GM18867 (cell line): ENCODE results near the gene ABHD17B.
"Not testable (repeated sequence)": the region's sequence is repeated elsewhere in the genome, so short reads cannot be mapped to it uniquely, and the experiment has no call there.

Experiments used
- ATAC-seq: cut with Tn5 transposase; IDR thresholded peaks from one replicate; pipeline ENCODE4 v1.9.1; 2021; ENCODE audit warnings: mild to moderate bottlenecking, moderate library complexity; ENCODE audit not compliant: unreplicated experiment

Gene ABHD17B

GRCh38 chr9:71916834-71917534 is 6.0 kb upstream of the ABHD17B start:
- peak; percentile 69 for ATAC-seq

- ATAC-seq = no peak
Measured at GRCh38 chr9:71915495-71915894, 4.5 kb upstream of the ABHD17B start.

DNA sequence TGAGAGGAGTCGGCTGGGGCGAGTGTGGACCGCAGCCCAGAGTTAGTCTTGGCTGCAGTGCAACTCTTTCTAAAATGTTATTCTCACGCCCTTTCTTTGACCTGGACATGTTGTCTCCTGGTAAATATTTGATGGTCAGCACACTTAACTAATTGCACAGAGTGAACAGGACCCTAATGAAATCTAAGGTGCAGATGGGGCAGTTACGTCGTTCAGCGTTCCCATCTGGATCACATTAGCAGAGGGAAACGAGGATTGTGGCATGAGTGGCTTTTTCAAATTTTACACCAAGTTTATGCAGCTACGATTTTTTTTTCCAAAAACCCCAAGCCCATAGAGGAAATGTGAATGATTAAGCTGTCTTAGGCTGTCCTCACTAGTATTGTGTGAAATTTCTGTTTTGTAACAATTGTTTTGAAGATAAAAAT is 929 bp upstream of the ABHD17B start:
- no peak for ATAC-seq

DNA sequence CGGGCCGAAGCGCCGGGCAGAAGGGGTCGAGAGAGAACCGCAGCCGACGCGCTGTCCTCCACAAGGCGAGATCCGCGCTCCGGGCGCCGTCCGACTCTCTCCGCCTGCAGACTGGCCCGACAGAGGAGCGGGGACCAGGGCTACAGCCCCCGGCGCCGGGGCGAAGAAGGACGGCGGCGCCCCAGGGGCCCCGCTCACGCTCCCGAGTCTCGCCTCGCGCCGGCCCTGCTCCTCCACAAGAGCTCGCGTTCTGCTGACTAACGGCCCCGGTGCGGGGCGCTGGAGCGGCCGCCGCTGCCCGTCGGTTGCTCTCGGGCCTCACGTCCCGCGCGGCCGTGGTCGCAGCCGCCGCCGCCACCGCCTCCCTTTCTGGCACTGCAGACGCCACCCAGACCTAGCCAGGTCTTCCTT is 338 bp downstream of the ABHD17B start:
- peak; percentile 19 for ATAC-seq

DNA sequence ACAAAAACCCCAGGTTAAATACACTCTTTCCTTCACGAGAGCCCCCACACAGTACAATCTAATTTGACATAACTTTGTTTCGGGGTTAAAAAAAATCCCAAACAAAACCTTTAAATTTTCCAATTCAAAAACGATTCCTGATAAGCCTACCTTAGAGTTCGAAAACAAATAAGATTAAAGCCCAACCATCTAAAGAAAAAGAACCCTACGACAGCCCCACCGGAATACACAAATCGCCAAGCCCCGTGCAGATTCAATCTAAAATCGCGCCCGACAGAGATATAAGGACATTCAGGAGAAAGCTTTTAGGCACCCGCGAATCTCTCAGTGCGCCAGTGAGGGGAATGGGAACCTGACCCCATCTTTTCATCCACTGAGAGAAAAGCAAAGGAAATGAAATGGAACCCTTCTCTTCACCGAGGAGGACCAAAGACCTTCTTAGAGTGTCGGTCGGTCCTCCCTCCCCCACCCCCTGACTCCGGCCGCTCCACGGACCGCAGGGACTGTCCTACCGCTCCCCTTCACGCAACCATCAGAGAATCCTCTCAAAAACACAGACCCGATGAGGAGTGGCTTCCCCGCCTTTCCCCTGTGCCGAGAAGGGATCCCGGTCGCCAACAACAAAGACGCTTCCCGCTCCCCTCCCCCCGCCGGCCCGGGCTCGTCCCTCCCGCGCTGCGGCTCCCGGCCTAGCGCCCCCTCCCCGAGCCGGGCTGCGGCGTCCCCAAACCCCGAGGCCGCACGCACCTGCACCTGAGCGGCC is 925 bp downstream of the ABHD17B start:
- ATAC-seq = peak; percentile 9

GRCh38 chr9:71908825-71909224 is 2.2 kb downstream of the ABHD17B start:
- no peak for ATAC-seq

GRCh38 chr9:71904076-71904475 is 6.9 kb downstream of the ABHD17B start:
- ATAC-seq = no peak

DNA sequence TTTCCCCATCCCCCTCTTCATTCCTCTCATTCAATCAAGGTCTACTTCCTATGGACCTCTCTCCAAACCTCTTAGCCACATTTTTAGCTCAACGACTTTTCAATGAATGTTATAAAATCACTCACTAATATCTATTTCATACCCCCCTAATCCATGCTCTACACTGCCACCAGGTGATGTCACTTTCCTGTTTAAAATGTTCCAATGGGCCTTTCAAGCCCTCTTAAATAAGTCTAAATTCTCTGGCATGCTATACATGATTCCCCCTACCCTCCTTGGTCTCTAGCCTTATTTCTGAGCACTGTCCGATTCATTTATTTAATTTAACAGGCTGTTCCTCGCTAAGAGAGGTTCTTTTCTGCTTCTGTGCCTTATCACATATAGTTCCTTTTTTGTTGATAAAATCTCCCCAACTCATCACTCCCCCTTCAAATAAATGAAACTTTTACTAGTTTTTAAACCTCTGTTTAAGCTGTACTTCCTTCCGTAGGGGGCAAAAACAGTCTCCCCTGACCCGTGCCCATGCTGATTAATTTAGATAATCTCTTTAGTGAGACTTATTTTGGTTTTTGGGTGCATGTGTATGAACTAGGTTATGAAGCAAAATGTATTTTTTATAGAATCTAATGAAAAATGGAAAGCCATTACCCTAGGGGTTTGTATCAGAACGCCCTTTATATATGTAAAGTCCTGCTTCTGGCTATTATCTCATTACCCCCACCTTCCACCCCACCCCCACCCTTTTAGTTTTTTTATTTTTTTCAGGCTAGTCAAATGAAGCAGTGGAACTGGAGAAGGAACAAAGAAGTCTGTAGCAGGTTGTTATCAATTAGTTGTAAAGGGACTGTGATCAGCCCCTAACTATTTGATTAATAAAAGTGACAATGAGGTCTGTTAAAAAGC is 9.0 kb downstream of the ABHD17B start:
- no peak for ATAC-seq

- not testable (repeated sequence) for ATAC-seq
Measured at GRCh38 chr9:71898756-71899155, 12.2 kb downstream of the ABHD17B start.

DNA sequence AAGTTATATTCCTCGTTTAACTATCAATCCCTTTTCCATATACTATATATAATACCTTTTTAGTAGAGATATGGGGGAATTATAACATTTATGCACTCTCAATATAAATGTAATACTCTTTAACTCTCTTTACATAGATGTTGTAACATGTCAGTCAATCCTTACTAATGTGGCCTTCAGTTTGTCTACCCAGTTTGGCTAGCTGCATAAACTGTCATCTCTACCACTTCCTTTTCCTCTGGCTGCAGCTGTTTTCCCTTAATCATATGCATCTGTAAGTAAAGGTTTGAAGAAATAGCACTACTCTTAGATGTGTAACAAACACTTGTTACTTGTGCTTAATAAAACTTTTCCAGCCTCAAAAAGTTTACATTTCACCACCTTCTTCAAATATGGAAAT is 13.4 kb downstream of the ABHD17B start:
- peak; percentile 60 for ATAC-seq

GRCh38 chr9:71896761-71897160 is 14.2 kb downstream of the ABHD17B start:
- no peak for ATAC-seq

DNA sequence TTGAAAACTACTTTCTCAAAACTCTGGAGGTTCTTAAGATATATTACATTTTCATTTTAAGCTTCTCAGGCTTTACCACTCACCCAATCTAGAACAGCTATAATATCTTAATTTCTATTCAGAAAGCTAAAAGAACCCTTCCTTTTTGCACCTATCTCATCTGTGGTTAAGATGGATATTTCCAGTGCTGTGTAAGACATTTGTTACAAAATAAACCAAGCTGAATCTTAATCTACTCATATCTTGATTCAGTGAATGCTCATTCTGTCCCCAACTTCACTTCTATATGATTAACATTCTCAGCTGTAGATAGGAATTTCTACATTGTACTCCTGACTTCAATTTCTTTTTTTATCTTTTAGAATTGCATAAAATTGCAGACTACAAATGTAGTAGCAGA is 15.0 kb downstream of the ABHD17B start:
- ATAC-seq = no peak

GRCh38 chr9:71895117-71895516 is 15.9 kb downstream of the ABHD17B start:
- peak; percentile 31 for ATAC-seq

GRCh38 chr9:71891557-71892189 is 19.3 kb downstream of the ABHD17B start:
- ATAC-seq = no peak

- ATAC-seq = no peak
Measured at GRCh38 chr9:71890042-71890679, 20.8 kb downstream of the ABHD17B start.

GRCh38 chr9:71887362-71887761 is 23.6 kb downstream of the ABHD17B start:
- no peak for ATAC-seq

GRCh38 chr9:71886541-71886940 is 24.5 kb downstream of the ABHD17B start:
- no peak for ATAC-seq

GRCh38 chr9:71886015-71886414 is 25.0 kb downstream of the ABHD17B start:
- no peak for ATAC-seq

DNA sequence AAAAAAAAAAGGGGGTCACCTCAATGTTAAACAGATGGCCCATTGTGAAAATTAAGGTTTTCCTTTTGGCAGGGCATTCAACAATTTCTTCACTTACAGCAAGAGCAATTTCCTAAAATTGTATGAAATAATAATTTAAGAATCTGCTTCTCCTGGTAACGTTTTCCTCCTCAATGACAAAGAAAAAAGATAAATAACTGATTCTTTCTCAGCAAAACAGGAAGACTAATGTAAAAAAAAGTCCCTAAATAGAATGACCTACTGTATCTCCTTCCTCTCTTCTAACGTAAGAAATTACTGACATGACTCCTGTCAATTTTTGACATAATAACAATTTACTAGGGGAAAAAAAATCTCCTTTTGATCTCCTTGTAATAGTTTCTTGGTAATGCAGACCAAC is 25.5 kb downstream of the ABHD17B start:
- ATAC-seq = no peak

DNA sequence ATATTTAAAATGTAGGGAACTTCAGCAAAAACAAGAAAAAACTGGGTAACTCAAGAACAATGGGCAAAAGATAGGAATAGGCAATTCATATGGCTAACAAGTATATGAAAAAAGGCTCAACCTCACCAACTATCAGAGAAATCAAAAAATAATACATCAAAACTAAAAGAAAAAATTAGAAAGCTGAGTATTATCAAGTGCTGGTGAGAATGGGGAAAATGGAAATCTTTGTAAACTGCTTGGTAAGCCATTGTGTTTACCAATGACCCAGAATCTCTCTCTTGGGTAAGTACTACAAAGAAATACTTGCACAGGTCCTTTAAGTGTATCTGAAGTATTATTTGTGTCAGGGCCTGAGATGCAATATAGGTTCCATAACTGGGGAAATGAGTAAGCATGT is 27.0 kb downstream of the ABHD17B start:
- no peak for ATAC-seq
